Activated B cell treated with CpG ODN at 0.5 μM for 24 hours (primary cell): ENCODE results near the gene PCGF2. TPM values are rescaled to one million over a fixed set of nuclear protein-coding genes. Genes with fewer than 3 reads are reported as not detected.
"Not testable (repeated sequence)": the region's sequence is repeated elsewhere in the genome, so short reads cannot be mapped to it uniquely, and the experiment has no call there.

ENCODE experiments used
- ATAC-seq: fragments of 200-7000 bp; cut with Tn5 transposase; one replicate; pipeline ENCODE4 v1.10.0; 2021; ENCODE audit warnings: low read depth, mild to moderate bottlenecking, moderate library complexity
- CTCF ChIA-PET: fragments of 350-600 bp; sonication (Branson Sonifier 250); formaldehyde crosslinking; loops from one replicate; lab custom pipeline; 2021; ENCODE audit warnings: antibody characterized with exemption; lab: Charles Lee
- POLR2A ChIA-PET: fragments of 350-600 bp; sonication (Branson Sonifier 250); formaldehyde crosslinking; loops from one replicate; lab custom pipeline; 2021; ENCODE audit warnings: antibody characterized with exemption; lab: Charles Lee
- DNase-seq: peaks from one replicate; pipeline ENCODE4 v3.0.0; 2022
- H3K27ac Mint-ChIP-seq: one replicate; pipeline ENCODE4 v1.8.0; 2020; ENCODE audit warnings: mixed read lengths
- H3K27me3 Mint-ChIP-seq: one replicate; pipeline ENCODE4 v1.8.0; 2021; ENCODE audit warnings: mixed read lengths
- H3K36me3 Mint-ChIP-seq: one replicate; pipeline ENCODE4 v1.8.0; 2021; ENCODE audit warnings: low read depth, mixed read lengths
- H3K4me1 Mint-ChIP-seq: one replicate; pipeline ENCODE4 v1.8.0; 2021; ENCODE audit warnings: mixed read lengths
- H3K4me3 Mint-ChIP-seq: one replicate; pipeline ENCODE4 v1.8.0; 2020; ENCODE audit warnings: mild to moderate bottlenecking, mixed read lengths
- H3K9me3 Mint-ChIP-seq: one replicate; pipeline ENCODE4 v1.8.0; 2020; ENCODE audit warnings: mixed read lengths
- intact Hi-C: fragments of 100-400 bp; cut with micrococcal nuclease; formaldehyde crosslinking; loops from one replicate; pipeline ENCODE4 v1.15.1; 2024
- total RNA-seq: library from RNA; stranded (reverse); gene quantifications from 2 replicates; pipeline ENCODE4 v1.2.3, GENCODE V29; 2022
- TF ChIP-seq, protein P1 (sequence below): fragments of 200-600 bp; IDR thresholded peaks from one replicate; pipeline ENCODE4 v1.8.0; 2022; ENCODE audit warnings: antibody characterized with exemption, mild to moderate bottlenecking

Gene PCGF2
- total RNA-seq, 1 donor from 2014 or later = not detected

DNA sequence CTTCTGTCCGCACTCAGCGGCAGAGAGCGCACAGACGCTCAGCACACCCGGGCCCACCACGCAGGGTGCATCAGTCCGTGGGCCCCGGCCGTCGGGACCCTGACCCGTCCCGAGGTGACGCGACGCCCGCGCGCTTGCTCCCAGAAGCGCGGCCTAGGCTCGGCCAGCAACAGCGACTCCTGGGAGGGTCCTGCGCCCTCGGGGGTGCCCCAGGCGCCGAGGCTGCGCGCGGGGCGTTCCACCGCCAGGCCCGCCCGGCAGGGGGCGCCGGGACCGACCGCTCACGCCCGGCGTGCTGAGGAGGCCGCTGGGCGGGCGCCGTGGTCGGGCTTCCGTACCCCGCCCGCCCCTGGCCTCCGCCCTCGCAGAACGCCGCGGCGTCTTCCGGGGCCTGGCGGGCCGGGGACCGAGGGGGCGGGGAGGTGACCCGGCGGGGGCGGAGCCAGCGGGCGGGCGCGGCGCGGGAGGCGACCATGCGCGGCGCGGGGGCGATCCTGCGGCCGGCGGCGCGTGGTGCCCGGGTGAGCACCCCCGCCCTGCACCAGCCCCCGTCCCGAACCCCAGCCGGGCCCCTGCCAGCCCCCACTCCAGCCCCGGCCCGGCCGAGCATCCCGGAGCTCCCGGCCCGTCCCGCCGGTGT, 18.1 kb downstream of the PCGF2 start, which contains the start of gene CISD3:
CISD3 (plus strand) TSS at position 456 of the 640 bp plus-strand sequence; CDS start at position 474, 18 bp downstream.
- Mint-ChIP-seq H3K4me3 (peak within 1 kb of the TSS; percentile 82), H3K27ac (peak within 1 kb of the TSS; percentile 79), H3K9me3 (no peaks in the 10 kb centered on the region), H3K36me3 (peaks cover 10% of the 10 kb centered on the region), H3K4me1 (peaks cover 58% of the 10 kb centered on the region), H3K27me3 (no peaks in the 10 kb centered on the region)
- intact Hi-C loops = loop anchor here (1.0 kb wide), 4 partner anchors 22 to 171 kb away; partner anchors contain the start of gene PSMB3
- TF ChIP-seq, protein P1, sequence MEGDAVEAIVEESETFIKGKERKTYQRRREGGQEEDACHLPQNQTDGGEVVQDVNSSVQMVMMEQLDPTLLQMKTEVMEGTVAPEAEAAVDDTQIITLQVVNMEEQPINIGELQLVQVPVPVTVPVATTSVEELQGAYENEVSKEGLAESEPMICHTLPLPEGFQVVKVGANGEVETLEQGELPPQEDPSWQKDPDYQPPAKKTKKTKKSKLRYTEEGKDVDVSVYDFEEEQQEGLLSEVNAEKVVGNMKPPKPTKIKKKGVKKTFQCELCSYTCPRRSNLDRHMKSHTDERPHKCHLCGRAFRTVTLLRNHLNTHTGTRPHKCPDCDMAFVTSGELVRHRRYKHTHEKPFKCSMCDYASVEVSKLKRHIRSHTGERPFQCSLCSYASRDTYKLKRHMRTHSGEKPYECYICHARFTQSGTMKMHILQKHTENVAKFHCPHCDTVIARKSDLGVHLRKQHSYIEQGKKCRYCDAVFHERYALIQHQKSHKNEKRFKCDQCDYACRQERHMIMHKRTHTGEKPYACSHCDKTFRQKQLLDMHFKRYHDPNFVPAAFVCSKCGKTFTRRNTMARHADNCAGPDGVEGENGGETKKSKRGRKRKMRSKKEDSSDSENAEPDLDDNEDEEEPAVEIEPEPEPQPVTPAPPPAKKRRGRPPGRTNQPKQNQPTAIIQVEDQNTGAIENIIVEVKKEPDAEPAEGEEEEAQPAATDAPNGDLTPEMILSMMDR = no peak
- DNase-seq (peak; percentile 91), ATAC-seq (peak; percentile 91)
- CTCF ChIA-PET = interaction anchor here (0.7 to 3.4 kb wide), 5 partner anchors 20 to 61 kb away, joined by 3 to 22 read pairs (median 4); partner anchors contain the start of gene EPOP
- POLR2A ChIA-PET = interaction anchor here (0.6 to 3.6 kb wide), 8 partner anchors 16 to 171 kb away, joined by 3 to 73 read pairs (median 9); partner anchors contain the start of genes MLLT6 and RPL23

DNA sequence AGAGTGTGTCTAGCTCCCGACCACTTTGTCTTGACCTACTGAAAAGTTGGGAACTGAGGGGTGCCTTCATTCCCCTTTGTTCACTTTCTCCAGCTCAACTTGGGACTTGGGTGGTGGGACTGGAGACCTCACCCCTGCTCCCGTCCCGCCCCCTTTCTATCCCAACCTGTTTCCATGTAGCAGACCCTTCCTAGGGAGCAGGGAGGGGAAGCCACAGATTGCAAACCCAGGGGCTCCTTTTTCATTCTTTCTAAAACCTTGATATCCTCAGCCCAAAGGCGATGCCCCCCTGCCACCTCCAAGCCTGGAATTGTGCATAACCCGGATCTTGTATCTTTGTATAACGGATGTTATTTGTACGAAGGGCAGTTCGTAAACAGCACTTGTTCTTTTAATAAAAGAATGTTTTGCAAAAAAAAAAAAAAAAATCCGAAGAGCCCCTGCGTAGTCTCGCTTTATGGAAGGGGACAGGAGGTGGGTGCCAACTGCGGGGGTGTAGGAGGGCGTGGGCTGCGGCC, 18.7 kb downstream of the PCGF2 start:
- peak overlapping the region; percentile 72 for H3K4me3 Mint-ChIP-seq
- ChIA-PET CTCF (interaction anchor here (1.5 to 3.4 kb wide), 3 partner anchors 23 to 61 kb away, joined by 6 to 17 read pairs (median 10); no protein-coding TSS in a partner anchor), POLR2A (interaction anchor here (0.6 to 3.6 kb wide), 2 partner anchors 26 to 55 kb away, joined by 3 to 73 read pairs; partner anchors contain the start of genes EPOP and MLLT6)
- DNase-seq = no peak
- peaks cover 57% of the 10 kb centered on the region for H3K4me1 Mint-ChIP-seq
- H3K36me3 Mint-ChIP-seq = peaks cover 14% of the 10 kb centered on the region
- TF ChIP-seq, protein P1 = no peak
- intact Hi-C loops = no loop called here
- no peaks in the 10 kb centered on the region for H3K9me3 Mint-ChIP-seq
- peak overlapping the region; percentile 76 for H3K27ac Mint-ChIP-seq
- H3K27me3 Mint-ChIP-seq = no peaks in the 10 kb centered on the region
- no peak for ATAC-seq

DNA sequence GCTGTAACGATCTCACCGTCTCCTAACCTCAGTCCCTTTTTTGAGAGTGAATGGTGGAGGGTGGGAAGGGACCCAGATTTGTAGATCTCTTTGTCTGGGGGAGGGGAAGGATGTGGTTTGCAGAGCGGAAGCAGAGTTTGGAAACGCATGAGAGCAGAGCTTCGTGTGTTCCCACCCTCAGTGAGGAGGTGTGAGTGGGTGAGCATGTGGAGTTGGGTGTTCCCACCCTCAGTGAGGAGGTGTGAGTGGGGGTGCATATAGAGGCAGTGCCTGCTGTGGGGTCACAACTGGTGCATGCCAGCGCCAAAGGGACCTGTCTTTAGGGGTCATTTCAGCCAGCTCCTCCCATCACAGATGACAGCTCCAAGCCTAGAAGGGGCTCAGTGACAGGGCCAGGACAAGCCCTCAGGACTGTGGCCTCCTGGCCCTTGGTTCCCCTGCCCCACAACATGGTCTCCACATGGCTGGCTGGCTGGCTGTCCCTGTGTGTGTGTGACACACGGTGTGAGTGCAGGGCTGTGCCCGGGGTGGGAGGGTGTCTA, 19.8 kb downstream of the PCGF2 start:
- H3K4me3 Mint-ChIP-seq = peak overlapping the region; percentile 55
- TF ChIP-seq, protein P1 = no peak
- POLR2A ChIA-PET = interaction anchor here (0.7 to 3.6 kb wide), 11 partner anchors 10 to 425 kb away, joined by 3 to 73 read pairs (median 3); partner anchors contain the start of genes CWC25, EPOP, MLLT6 and PSMB3
- ATAC-seq (peak; percentile 20), DNase-seq (no peak)
- peaks cover 51% of the 10 kb centered on the region for H3K4me1 Mint-ChIP-seq
- CTCF ChIA-PET = interaction anchor here (1.1 to 3.4 kb wide), 4 partner anchors 10 to 60 kb away, joined by 3 to 17 read pairs (median 8); no protein-coding TSS in a partner anchor
- H3K36me3 Mint-ChIP-seq = peaks cover 19% of the 10 kb centered on the region
- H3K9me3 Mint-ChIP-seq = no peaks in the 10 kb centered on the region
- peak overlapping the region; percentile 76 for H3K27ac Mint-ChIP-seq
- intact Hi-C loops = no loop called here
- no peaks in the 10 kb centered on the region for H3K27me3 Mint-ChIP-seq

DNA sequence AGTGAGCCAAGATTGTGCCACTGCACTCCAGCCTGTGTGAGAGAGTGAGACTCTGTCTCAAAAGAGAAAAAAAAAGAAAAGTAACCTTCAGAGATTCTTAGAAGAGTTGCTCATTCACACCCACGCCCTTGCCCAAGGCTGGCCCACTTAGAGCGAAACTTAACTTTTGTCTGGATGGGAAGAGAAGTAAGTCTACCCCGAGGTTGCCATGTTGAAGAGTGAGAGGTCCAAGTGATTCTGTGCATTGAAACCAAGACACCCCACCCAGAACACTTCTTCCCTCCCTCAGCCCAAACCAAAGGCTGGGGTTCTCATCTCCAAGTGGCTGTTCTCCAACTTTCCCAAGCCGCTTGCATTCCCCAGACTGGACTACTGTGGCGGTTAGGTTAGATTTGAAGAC, 20.4 kb downstream of the PCGF2 start:
- TF ChIP-seq, protein P1 = no peak
- Mint-ChIP-seq H3K4me1 (peaks cover 50% of the 10 kb centered on the region), H3K27me3 (no peaks in the 10 kb centered on the region), H3K4me3 (peak overlapping the region; percentile 55), H3K9me3 (no peaks in the 10 kb centered on the region), H3K36me3 (peaks cover 23% of the 10 kb centered on the region), H3K27ac (peak overlapping the region; percentile 76)
- ChIA-PET CTCF (interaction anchor here (1.1 to 3.4 kb wide), 4 partner anchors 9 to 59 kb away, joined by 3 to 17 read pairs (median 8); no protein-coding TSS in a partner anchor), POLR2A (interaction anchor here (0.8 to 3.6 kb wide), 8 partner anchors 12 to 425 kb away, joined by 3 to 73 read pairs (median 4); partner anchors contain the start of genes CWC25, MLLT6 and PSMB3)
- intact Hi-C loops = no loop called here
- DNase-seq (no peak), ATAC-seq (no peak)

DNA sequence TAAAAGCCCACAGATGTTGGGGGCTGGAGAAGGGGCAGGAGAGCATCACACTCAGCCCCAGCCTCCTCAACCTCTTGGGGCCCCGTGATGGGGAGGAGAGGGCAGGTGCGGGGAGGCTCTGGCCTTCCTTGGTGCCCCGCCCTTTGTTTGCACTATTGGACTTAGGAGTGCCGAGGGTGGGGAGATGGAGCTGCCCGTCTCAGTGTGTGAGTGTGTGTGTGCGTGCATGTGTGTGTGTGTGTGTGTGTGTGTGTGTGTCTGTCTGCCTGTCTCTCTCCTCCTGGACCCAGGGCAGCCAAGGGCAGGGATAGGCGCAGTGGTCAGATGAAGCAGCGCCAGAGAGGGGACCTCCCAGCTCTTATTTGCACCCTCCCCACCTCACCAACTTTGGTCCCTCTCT, 22.0 kb downstream of the PCGF2 start:
- CTCF ChIA-PET = interaction anchor here (3.4 kb wide), 1 partner anchor 49 kb away, joined by 17 read pairs; no protein-coding TSS in a partner anchor
- DNase-seq, ATAC-seq, H3K27me3 Mint-ChIP-seq, H3K4me3 Mint-ChIP-seq, H3K9me3 Mint-ChIP-seq, H3K27ac Mint-ChIP-seq, intact Hi-C loops: not testable (repeated sequence)
- Mint-ChIP-seq H3K36me3 (peaks cover 31% of the 10 kb centered on the region), H3K4me1 (peaks cover 49% of the 10 kb centered on the region)
- POLR2A ChIA-PET = interaction anchor here (1.2 to 3.6 kb wide), 3 partner anchors 9 to 26 kb away, joined by 3 to 73 read pairs (median 3); partner anchors contain the start of genes MLLT6 and PSMB3
